GM23338 (cell line): ENCODE data around the gene NR5A2. TPM values are rescaled to one million over a fixed set of nuclear protein-coding genes. Genes with fewer than 3 reads are reported as not detected.

Experiments used
- ATAC-seq: fragments of 200-7000 bp; cut with Tn5 transposase; 3 replicates; pipeline ENCODE4 v1.9.1; 2020
- DNase-seq: peaks from one replicate; pipeline ENCODE4 v3.0.0-alpha.2; 2015; ENCODE audit warnings: low spot score
- H2AFZ ChIP-seq: fragments of 200-600 bp; sonication (generic); 2 replicates; pipeline ENCODE4 v1.8.0; 2016; ENCODE audit warnings: antibody characterized with exemption, mild to moderate bottlenecking, moderate library complexity
- H3F3A ChIP-seq: fragments of 200-600 bp; sonication (generic); replicated peaks from 2 replicates; pipeline ENCODE4 v1.8.0; 2017; ENCODE audit warnings: antibody characterized with exemption, mixed run types, low read depth
- H3K27ac ChIP-seq: fragments of 200-600 bp; sonication (generic); 2 replicates; pipeline ENCODE4 v1.6.1; 2016; ENCODE audit warnings: low read depth
- H3K27me3 ChIP-seq: fragments of 200-600 bp; sonication (generic); 2 replicates; pipeline ENCODE4 v1.8.0; 2016; ENCODE audit warnings: mild to moderate bottlenecking, mixed run types, moderate library complexity; ENCODE audit not compliant: insufficient read depth
- H3K36me3 ChIP-seq: fragments of 200-600 bp; sonication (generic); 2 replicates; pipeline ENCODE4 v1.8.0; 2016; ENCODE audit warnings: mild to moderate bottlenecking; ENCODE audit not compliant: insufficient read depth
- H3K4me1 ChIP-seq: fragments of 200-600 bp; sonication (generic); 2 replicates; pipeline ENCODE4 v1.8.0; 2016; ENCODE audit warnings: mild to moderate bottlenecking, moderate library complexity; ENCODE audit not compliant: insufficient read depth
- H3K4me2 ChIP-seq: fragments of 200-600 bp; sonication (generic); 2 replicates; pipeline ENCODE4 v1.7.1; 2017; ENCODE audit warnings: mixed run types
- H3K4me3 ChIP-seq: fragments of 200-600 bp; sonication (generic); 2 replicates; pipeline ENCODE4 v1.6.1; 2016; ENCODE audit warnings: mixed run types
- H3K79me2 ChIP-seq: fragments of 200-600 bp; sonication (generic); replicated peaks from 2 replicates; pipeline ENCODE4 v1.8.0; 2017; ENCODE audit warnings: mild to moderate bottlenecking; ENCODE audit not compliant: insufficient read depth
- H3K9me2 ChIP-seq: fragments of 200-600 bp; sonication (generic); 2 replicates; pipeline ENCODE4 v1.8.0; 2017; ENCODE audit not compliant: insufficient read depth
- H4K20me1 ChIP-seq: fragments of 200-600 bp; sonication (generic); replicated peaks from 2 replicates; pipeline ENCODE4 v1.8.0; 2017; ENCODE audit warnings: mild to moderate bottlenecking; ENCODE audit not compliant: insufficient read depth
- H3K27ac Mint-ChIP-seq: 2 replicates; pipeline ENCODE4 v1.8.0; 2020; ENCODE audit warnings: inconsistent platforms, mild to moderate bottlenecking, moderate library complexity, mixed read lengths
- H3K27me3 Mint-ChIP-seq: 3 replicates; pipeline ENCODE4 v1.8.0; 2022; ENCODE audit warnings: low read depth, mild to moderate bottlenecking, moderate library complexity, mixed read lengths, inconsistent platforms; ENCODE audit not compliant: insufficient read depth, poor library complexity
- H3K36me3 Mint-ChIP-seq: 3 replicates; pipeline ENCODE4 v1.8.0; 2021; ENCODE audit warnings: low read depth, mild to moderate bottlenecking, inconsistent platforms, moderate library complexity, mixed read lengths
- H3K4me1 Mint-ChIP-seq: 3 replicates; pipeline ENCODE4 v1.8.0; 2020; ENCODE audit warnings: mild to moderate bottlenecking, inconsistent platforms, mixed read lengths
- H3K4me3 Mint-ChIP-seq: 3 replicates; pipeline ENCODE4 v1.8.0; 2021; ENCODE audit warnings: moderate library complexity, mild to moderate bottlenecking, inconsistent platforms, mixed read lengths
- H3K9me3 Mint-ChIP-seq: 3 replicates; pipeline ENCODE4 v1.8.0; 2020; ENCODE audit warnings: moderate library complexity, mild to moderate bottlenecking, inconsistent platforms, mixed read lengths
- CREB1 ChIP-seq: fragments of 250-450 bp; sonication (Bioruptor Pico); IDR thresholded peaks from 2 replicates; pipeline ENCODE4 v1.5.0; 2020; ENCODE audit warnings: low read depth, mild to moderate bottlenecking, moderate library complexity
- CTCF ChIP-seq, 2 experiments: fragments of 200-600 bp in 1 of 2; sonication (generic) in 1 of 2; conservative IDR thresholded peaks; 2 replicates each; pipeline versions ENCODE4 v1.5.1 to v1.6.1; 2016 to 2017; ENCODE audit warnings: antibody characterized with exemption in 2 of 2, low read depth in 2 of 2, mild to moderate bottlenecking in 2 of 2, moderate library complexity in 1 of 2
- EZH2phosphoT487 ChIP-seq: fragments of 200-600 bp; sonication (generic); IDR thresholded peaks from one replicate; pipeline ENCODE4 v1.8.1; 2018; ENCODE audit warnings: antibody characterized with exemption; ENCODE audit not compliant: unreplicated experiment
- ZNF331 ChIP-seq: fragments of 250-450 bp; sonication (Bioruptor Pico); IDR thresholded peaks from 2 replicates; pipeline ENCODE4 v1.5.0; 2020; ENCODE audit warnings: low read depth, mild to moderate bottlenecking, moderate library complexity
- ZNF462 ChIP-seq: fragments of 250-450 bp; sonication (Bioruptor Pico); IDR thresholded peaks from 2 replicates; pipeline ENCODE4 v1.5.0; 2020; ENCODE audit warnings: mild to moderate bottlenecking, moderate library complexity
- polyA plus RNA-seq: library from polyadenylated mRNA; unstranded; fragments of >200 nt; fragmentation: Nextera tagmentation; extraction: Ambion mirVana; gene quantifications from 2 replicates; pipeline ENCODE4 v1.2.1, GENCODE V29; 2016
- total RNA-seq: library from RNA; depleted of rRNA; stranded (reverse); fragments of >200 nt; shearing (Covaris generic); gene quantifications from 2 replicates; pipeline ENCODE4 v1.2.3, GENCODE V29; 2014
- TF ChIP-seq, protein P1 (sequence below): IDR thresholded peaks from one replicate; pipeline ENCODE4 v1.6.1; 2018; ENCODE audit warnings: antibody characterized with exemption; ENCODE audit not compliant: unreplicated experiment

NR5A2 gene
- total and polyA plus RNA-seq, 2 experiments from 2014 or later = 4.4 to 13.1 TPM

- no peaks in the 10 kb centered on the region for H3K79me2 ChIP-seq
- no peak overlapping the region for H2AFZ ChIP-seq
- H3K4me3 ChIP-seq = no peak overlapping the region
- H3K9me2 ChIP-seq = no peaks in the 10 kb centered on the region
- H3K27ac Mint-ChIP-seq = no peak overlapping the region
- no peaks in the 10 kb centered on the region for H3K27me3 Mint-ChIP-seq
- ATAC-seq = no peak
- no peaks in the 10 kb centered on the region for H3K4me1 ChIP-seq
- no peaks in the 10 kb centered on the region for H3K36me3 ChIP-seq
- TF ChIP-seq ZNF331 (CRISPR knock-in tag) = no peak
- TF ChIP-seq, protein P1, sequence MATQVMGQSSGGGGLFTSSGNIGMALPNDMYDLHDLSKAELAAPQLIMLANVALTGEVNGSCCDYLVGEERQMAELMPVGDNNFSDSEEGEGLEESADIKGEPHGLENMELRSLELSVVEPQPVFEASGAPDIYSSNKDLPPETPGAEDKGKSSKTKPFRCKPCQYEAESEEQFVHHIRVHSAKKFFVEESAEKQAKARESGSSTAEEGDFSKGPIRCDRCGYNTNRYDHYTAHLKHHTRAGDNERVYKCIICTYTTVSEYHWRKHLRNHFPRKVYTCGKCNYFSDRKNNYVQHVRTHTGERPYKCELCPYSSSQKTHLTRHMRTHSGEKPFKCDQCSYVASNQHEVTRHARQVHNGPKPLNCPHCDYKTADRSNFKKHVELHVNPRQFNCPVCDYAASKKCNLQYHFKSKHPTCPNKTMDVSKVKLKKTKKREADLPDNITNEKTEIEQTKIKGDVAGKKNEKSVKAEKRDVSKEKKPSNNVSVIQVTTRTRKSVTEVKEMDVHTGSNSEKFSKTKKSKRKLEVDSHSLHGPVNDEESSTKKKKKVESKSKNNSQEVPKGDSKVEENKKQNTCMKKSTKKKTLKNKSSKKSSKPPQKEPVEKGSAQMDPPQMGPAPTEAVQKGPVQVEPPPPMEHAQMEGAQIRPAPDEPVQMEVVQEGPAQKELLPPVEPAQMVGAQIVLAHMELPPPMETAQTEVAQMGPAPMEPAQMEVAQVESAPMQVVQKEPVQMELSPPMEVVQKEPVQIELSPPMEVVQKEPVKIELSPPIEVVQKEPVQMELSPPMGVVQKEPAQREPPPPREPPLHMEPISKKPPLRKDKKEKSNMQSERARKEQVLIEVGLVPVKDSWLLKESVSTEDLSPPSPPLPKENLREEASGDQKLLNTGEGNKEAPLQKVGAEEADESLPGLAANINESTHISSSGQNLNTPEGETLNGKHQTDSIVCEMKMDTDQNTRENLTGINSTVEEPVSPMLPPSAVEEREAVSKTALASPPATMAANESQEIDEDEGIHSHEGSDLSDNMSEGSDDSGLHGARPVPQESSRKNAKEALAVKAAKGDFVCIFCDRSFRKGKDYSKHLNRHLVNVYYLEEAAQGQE = no peak
- TF ChIP-seq CTCF (conservative IDR thresholded peaks at IDR 0.05; ENCODE audit: low read depth in 2 of 2) = no peak
- no peaks in the 10 kb centered on the region for H3K4me1 Mint-ChIP-seq
- no peak overlapping the region for H3K4me3 Mint-ChIP-seq
- H3K4me2 ChIP-seq = no peak overlapping the region
- no peaks in the 10 kb centered on the region for H4K20me1 ChIP-seq
- H3K27me3 ChIP-seq = no peaks in the 10 kb centered on the region
- H3F3A ChIP-seq = no peaks in the 10 kb centered on the region
- no peak for DNase-seq
- no peaks in the 10 kb centered on the region for H3K36me3 Mint-ChIP-seq
- no peak overlapping the region for H3K27ac ChIP-seq
- no peaks in the 10 kb centered on the region for H3K9me3 Mint-ChIP-seq
Observed at GRCh38 chr1:200152336-200152735, 124.8 kb downstream of the NR5A2 start.

DNA sequence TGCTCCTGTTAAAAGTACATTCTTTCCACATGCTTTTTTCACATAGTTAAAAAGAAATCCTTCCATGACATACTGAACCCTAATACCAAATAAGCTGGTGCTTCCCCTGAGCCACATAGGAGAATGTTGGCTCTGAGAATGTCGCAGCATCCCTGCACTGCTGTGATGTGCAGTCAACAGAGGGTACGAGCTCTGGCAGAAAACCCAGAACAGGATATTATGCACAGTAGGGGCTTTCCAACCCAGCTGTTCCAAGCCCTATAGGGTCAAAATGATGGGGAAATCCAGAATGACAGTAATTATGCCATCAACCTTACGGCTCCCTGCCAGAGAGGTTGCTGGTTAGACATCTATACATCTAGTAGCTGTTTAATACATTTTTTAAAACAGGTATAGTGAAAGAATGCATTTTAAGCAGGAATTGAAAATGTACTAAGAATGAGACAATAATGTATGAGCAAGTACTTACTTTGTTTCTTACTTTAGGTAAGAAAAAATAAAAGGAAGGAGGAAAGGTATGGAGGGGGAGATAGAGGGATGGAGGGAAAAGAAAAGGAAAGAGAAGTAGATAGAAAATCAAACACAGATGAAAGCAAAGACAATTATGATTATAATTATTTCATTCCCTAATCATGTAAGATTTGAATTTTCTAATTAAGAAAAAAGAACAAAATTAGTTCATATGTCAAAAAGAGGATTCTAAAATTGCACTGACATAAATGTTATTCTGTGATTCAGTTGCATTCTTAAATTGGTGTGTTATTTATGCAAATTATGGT, 126.0 kb downstream of the NR5A2 start:
- Mint-ChIP-seq H3K27me3 (no peaks in the 10 kb centered on the region), H3K4me1 (no peaks in the 10 kb centered on the region), H3K36me3 (no peaks in the 10 kb centered on the region), H3K4me3 (no peak overlapping the region), H3K27ac (no peak overlapping the region), H3K9me3 (no peaks in the 10 kb centered on the region)
- Histone ChIP-seq H3K36me3 (no peaks in the 10 kb centered on the region), H3K4me3 (no peak overlapping the region), H3K79me2 (no peaks in the 10 kb centered on the region), H3K4me2 (no peak overlapping the region), H3K4me1 (no peaks in the 10 kb centered on the region), H3K27ac (no peak overlapping the region), H3K9me2 (no peaks in the 10 kb centered on the region), H4K20me1 (no peaks in the 10 kb centered on the region), H3K27me3 (no peaks in the 10 kb centered on the region), H3F3A (no peaks in the 10 kb centered on the region), H2AFZ (no peak overlapping the region)
- ATAC-seq = no peak
- no peak for DNase-seq
- TF ChIP-seq CREB1 (CRISPR knock-in tag) (no peak), EZH2phosphoT487 (no peak), ZNF462 (CRISPR knock-in tag) (no peak), CTCF (conservative IDR thresholded peaks at IDR 0.05; ENCODE audit: low read depth in 2 of 2) (no peak)
